Right renal cortex interstitium (tissue), 3 donors: Measurements from ENCODE around the gene CREBZF. TPM values are rescaled to one million over a fixed set of nuclear protein-coding genes. Genes with fewer than 3 reads are reported as not detected.
"Not testable (repeated sequence)": the region's sequence is repeated elsewhere in the genome, so short reads cannot be mapped to it uniquely, and the experiment has no call there.

Experiments
- DNase-seq, 3 donors: peaks; one replicate each; pipeline ENCODE4 v3.0.0-alpha.2; 2013; ENCODE audit warnings: low read depth in 3 of 3, low spot score in 2 of 3
- polyA plus RNA-seq, 3 donors: library from polyadenylated mRNA; unstranded; fragments of 120-200 nt; gene quantifications; one replicate each; pipeline ENCODE4 v1.2.1, GENCODE V29; 2013; ENCODE audit not compliant: insufficient read length in 3 of 3

The CREBZF gene
- polyA plus RNA-seq, 3 donors = 94.2 to 116 (median 103) TPM

GRCh38 chr11:85672105-85672902 is 7.4 kb upstream of the CREBZF start:
- no peak for DNase-seq

- not testable (repeated sequence) for DNase-seq
These were observed 6.2 kb upstream of the CREBZF start for GRCh38 chr11:85670949-85671663.

GRCh38 chr11:85668157-85668556 is 3.2 kb upstream of the CREBZF start:
- DNase-seq = no peak

GRCh38 chr11:85666687-85667086 is 1.8 kb upstream of the CREBZF start:
- no peak for DNase-seq

GRCh38 chr11:85665733-85666132 is 804 bp upstream of the CREBZF start:
- no peak for DNase-seq

- peak in 1 of 3 donors; percentile 66 for DNase-seq
These were observed 945 bp downstream of the CREBZF start for GRCh38 chr11:85663753-85664614.

- no peak for DNase-seq
These were observed 1.7 kb downstream of the CREBZF start for GRCh38 chr11:85663080-85663752.

- no peak for DNase-seq
These were observed 2.8 kb downstream of the CREBZF start for GRCh38 chr11:85661972-85662664.

- DNase-seq = no peak
These were observed 6.7 kb downstream of the CREBZF start for GRCh38 chr11:85658180-85658579.

- no peak for DNase-seq
These were observed 8.2 kb downstream of the CREBZF start for GRCh38 chr11:85656777-85657176.

- not testable (repeated sequence) for DNase-seq
These were observed 10.6 kb downstream of the CREBZF start for GRCh38 chr11:85654343-85654742.

GRCh38 chr11:85652786-85653447 is 12.0 kb downstream of the CREBZF start:
- no peak for DNase-seq

GRCh38 chr11:85651118-85651517 is 13.8 kb downstream of the CREBZF start:
- DNase-seq = no peak

GRCh38 chr11:85647604-85648299 is 17.2 kb downstream of the CREBZF start, which contains the start of gene TMEM126A:
Gene TMEM126A (plus strand): TSS chr11:85647967. CDS start chr11:85650256, 2,289 bp downstream.
- peak in 2 of 3 donors; percentile 70 to 79 for DNase-seq

- no peak for DNase-seq
These were observed 17.9 kb downstream of the CREBZF start for GRCh38 chr11:85647078-85647477.

GRCh38 chr11:85643191-85643614 is 21.7 kb downstream of the CREBZF start:
- DNase-seq = no peak

- DNase-seq = no peak
These were observed 30.2 kb downstream of the CREBZF start for GRCh38 chr11:85634747-85635146.

- DNase-seq = no peak
These were observed 36.1 kb downstream of the CREBZF start for GRCh38 chr11:85628771-85629341.
